ENCODE results near the gene RIPOR3.
"Not testable (repeated sequence)": the region's sequence is repeated elsewhere in the genome, so short reads cannot be mapped to it uniquely, and the experiment has no call there.

Gene RIPOR3

DNA sequence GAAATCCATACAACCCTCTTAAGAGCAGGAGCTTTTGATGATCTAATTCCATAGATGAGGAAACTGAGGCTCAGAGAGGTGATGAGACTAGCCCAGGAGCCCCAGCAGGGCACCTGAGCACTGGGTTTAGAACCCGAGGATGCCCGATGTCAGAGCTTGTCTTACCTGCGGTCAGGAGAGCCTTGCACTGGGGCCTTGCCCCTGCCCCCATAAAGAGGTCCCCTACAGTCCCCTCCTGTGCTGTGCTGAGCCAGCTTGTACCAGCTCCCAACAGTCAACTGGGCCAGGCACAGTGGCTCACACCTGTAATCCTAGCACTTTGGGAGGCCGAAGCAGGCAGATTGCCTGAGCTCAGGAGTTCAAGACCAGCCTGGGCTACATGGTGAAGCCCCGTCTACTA is 58.6 kb downstream of the RIPOR3 start:
- DNase-seq (ENCODE audit: low spot score): no peak

DNA sequence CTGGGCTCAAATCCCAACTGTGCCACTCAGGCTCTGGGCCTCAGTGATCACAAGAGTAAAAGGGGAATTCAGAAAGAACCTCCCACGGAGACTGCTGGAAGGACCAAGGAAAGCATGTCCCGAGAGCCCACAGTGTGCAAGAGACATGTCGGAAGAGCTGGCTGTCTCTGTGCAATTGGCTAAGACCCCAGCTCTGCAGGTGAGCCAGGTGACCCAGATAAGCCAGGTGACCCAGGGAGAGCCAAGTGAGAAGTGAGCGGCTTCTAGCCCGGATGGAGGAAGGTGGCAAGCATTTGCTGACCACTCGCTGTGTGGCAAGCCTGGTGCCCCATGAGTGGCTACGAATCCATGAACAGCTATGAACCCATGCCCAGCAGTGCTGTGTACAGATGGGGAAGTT is 59.1 kb downstream of the RIPOR3 start:
- no peak for DNase-seq (ENCODE audit: low spot score)

DNA sequence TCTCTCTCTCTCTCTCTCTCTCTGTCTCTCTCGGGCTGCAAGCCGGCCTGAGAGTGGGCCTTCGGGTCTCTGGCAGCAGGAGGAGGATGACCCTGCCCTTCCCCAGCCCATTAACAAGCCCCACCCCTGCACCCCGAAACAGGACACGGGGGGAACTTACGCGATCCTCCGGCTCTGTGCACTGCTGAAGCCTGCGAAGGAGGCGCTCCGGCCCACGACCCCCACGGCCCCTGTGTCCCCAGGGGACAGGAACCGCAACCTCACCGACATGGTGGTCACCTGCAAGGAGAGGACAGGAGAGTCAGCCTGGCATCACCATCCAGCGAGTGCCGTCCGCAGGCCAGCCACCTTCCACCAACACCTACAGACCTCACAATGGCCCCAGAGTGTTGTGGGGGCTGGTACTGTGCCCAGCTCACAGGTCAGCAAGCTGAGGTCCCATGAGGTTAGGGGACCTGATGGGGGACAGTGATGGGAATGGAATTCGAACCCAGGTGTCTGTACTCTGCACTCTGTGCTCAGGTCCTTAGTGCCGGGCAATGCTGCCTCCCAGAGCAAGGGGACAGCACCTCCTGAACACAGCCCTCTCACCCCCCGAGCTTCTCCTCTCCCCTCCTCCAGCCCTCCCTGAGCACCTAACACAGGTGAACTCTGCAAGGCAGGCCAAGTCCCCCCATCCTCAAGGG is 60.6 kb downstream of the RIPOR3 start:
- no peak for DNase-seq (ENCODE audit: low spot score)

DNA sequence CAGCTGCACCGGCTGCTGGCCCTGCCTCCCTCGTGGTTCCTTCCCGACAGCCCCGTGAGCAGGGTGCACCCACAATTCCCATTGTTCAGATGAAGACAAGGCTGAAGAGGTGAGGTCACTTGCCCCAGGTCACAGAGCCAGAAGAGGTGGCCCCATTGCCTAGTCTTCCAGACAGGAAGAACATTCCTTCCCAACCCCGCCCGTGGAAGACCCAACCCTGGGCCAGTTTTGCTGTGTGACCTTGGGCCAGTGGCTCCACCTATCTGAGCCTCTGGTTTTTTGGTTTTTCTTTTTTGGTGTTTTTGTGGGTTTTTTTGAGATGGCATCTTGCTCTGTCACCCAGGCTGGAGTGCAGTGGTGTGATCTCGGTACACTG is 61.7 kb downstream of the RIPOR3 start:
- no peak for DNase-seq (ENCODE audit: low spot score)

DNA sequence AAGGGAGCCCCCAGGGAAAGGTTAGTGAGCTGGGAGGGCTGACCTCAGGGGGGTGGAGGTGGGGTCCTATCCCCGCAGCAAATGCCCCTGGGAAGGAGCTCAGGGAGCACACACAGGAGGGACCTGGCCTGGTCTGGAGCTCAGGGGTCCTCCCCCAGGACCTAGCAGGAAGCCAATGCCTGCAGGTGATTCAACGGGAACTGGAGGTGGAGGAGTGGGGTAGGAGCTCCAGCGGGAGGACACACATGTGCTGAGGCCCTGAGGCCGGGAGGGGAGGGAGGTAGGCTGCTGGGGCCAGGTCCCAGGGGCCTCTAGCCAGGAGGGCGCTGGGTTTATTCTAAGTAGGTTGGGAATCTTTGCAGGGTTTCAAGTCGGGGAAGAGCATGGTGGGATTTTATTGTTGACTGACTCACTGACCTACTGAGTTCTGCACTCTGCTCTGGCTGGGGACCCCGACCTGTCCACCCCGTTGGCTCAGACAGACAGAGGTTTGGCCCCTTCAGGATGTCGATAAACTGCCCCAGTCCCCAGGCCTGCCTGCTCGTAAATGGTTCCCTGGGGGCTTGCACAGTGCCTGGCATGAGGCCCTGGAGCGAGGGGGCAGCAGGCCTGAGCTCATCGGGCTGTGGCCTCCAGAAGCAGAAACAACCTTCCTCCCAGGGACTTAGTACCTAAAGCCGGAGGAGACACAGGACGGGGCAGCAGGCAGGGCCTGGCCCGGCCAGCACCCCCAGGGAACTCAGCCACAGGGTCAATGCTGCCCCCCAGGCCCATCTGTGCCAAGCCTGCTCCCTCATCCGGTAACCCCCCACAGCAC is 62.3 kb downstream of the RIPOR3 start:
- DNase-seq (ENCODE audit: low spot score): no peak

DNA sequence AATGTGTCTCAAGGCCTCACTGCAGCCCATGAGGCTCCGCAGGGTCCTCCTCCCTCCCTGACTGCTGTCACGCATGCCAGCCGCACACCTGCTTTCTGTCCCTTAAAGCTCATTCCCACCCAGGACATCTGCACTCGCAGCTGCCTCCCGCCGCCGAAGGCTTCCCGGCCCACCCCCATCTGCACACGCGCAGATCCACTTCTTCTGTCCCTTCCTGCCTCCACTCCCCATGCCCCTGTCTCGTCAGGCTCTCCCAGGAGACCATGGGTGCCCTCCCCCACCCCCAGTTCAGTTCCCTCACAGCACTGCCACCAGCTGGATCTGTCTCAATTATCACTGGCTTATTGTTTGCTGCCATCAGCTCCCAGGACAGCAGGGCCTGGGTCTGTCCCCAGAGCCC is 63.0 kb downstream of the RIPOR3 start:
- DNase-seq (ENCODE audit: low spot score): no peak

DNA sequence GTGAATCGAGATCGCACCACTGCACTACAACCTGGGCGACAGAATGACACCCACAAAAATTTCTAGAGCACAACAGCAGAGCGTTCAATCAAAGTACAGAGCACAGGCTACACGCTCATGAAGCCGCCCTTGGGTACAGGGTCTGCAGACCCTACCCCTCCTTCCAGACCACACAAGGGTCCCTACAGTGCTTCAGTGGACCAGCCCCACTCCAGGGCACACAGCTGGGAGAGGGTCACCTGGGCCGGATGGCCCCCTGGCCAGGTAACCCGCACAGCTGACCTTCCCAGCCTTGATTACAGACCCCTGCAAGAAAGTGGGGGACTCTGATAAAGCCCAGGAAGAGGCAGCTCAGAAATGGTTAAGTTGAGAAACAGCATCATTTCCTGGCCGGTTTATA is 63.6 kb downstream of the RIPOR3 start:
- DNase-seq (ENCODE audit: low spot score): no peak

DNA sequence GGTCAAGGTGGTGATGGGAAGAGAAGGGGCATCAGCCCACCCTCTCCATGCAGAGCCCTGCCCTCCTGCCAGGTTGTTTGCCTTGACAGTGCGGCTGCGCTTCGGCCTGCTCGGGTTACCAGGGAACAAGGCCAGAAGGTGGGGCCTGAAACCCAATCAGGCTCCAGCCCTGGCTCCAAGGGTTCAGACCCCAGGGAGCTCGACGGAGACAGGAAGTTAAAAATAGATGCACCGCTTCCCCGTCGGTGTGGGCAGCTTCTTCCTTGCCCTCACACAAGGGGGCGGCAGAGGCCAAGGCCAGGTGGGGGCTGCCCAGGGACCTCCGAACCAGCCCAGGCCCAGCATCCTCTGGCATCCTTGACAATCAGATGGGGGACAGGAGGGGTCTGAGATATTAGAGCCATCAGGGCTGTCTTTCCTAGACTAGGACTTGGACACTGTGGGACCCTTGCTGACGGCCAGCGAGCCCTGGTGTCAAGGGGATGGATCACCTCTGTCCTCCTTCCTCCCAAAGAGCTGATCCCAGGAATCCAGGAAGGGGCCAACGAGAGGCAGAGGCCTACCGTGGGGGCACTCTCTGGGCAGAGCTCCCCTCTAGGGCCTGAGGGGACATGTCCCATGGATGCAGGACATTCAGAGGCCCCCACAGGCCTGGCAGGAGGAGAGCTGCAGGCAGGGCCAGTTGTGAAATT is 65.2 kb downstream of the RIPOR3 start:
- peak; percentile 72 for DNase-seq (ENCODE audit: low spot score)

DNA sequence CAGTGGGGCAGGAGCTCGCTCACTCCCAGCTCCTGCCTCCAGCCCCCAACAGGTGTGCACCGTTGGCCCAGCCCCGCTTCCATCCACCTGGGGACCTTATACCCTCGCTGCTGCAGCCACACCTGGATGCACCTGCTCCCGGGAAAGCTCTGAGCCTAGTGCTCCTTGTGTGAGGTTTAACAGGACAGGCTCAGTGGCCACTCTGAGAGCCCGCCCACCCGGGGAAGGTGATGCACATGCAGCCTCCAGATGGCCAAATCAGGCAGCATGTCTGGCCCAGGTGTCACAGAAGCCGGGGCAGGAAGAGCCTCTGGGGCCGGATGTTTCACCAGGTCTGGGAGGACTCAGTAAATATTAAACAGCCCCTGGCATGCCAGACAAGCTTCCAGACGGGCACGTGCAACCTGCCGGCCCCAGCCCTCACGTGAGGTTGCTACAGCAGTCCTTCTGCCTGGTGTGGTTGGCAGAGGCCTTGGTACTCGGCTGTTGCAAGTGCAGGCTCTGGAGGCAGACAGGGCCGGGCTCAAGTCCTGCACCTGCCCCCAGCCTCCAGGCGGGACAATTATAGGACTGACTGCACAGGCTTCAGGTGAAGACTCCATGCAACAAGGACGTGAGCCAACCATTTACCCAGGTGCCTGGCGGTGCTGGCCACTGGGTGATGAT is 66.9 kb downstream of the RIPOR3 start:
- no peak for DNase-seq (ENCODE audit: low spot score)

DNA sequence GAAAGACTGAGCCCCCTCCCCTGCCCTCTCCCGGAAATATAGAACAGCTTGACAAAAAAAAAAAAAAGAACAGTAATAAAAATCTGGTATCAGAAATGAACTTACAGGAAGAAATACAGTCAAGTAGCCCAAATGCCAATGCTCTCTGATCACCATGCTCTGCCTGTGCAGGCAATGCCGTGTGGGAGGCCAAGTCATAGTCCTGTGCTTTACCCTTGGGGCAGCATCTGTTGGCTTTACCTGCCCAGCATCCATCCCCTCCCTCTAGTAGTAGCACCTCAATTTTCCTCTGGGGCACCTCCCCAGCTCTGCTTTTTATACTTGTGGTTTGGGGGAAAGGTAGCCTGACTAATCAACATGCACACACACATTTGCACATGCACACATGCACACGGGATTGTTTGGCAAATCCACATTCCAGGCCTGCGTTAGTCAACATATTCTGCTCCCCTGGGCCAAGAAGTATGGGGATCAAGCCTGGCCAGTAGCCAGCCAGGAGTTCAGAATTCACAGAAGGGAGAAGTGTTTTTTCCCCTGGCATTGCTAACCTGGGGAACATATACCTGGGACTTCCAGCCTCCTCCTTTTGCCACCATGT is 70.2 kb downstream of the RIPOR3 start:
- DNase-seq (ENCODE audit: low spot score): no peak

DNA sequence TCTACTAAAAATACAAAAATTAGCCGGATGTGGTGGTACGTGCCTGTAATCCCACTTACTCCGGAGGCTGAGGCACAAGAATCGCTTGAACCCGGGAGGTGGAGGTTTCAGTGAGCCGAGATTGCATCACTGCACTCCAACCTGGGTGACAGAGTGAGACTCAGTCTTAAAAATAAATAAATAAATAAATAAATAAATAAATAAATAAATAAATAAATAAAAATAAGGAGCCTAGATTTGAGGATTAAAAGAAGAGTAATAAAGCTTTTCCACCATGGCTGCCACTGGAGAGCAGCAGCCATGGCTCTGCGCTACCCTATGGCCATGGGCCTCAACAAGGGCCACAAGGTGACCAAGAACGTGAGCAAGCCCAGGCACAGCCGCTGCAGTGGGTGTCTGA is 70.9 kb downstream of the RIPOR3 start:
- DNase-seq (ENCODE audit: low spot score): not testable (repeated sequence)

DNA sequence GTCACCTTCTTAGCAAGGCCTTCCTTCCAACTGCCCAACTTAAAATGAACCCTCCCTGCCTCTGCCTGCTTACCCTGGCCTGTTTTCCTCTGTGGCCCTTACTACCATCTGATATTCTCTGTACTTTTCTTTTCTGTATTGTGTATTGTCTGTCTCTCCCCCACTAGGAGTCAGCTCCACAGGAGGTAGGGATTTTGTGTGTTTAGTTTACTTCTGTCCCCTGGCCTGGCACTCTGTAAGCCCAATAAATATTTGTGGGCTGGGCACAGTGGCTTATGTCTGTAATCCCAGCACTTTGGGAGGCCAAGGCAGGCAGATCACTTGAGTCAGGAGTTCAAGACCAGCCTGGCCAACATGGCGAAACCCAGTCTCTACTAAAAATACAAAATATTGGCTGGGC is 72.8 kb downstream of the RIPOR3 start:
- no peak for DNase-seq (ENCODE audit: low spot score)

DNA sequence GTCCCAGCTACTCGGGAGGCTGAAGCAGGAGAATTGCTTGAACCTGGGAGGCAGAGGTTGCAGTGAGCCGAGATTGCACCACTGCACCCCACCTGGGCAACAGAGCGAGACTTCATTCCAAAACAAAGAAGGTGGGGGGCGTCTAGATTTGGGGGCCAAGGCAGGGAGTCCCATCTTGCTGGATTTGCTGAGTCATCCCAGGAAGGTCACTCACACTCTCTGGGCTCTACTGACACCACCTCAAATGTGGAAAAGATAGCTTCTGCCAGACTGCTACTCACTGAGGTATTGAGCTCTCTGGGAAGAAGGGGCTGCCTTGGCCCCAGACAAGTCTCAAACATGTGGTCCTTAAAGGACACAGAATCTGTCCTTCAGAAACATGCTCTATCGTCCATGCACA is 74.3 kb downstream of the RIPOR3 start:
- no peak for DNase-seq (ENCODE audit: low spot score)

DNA sequence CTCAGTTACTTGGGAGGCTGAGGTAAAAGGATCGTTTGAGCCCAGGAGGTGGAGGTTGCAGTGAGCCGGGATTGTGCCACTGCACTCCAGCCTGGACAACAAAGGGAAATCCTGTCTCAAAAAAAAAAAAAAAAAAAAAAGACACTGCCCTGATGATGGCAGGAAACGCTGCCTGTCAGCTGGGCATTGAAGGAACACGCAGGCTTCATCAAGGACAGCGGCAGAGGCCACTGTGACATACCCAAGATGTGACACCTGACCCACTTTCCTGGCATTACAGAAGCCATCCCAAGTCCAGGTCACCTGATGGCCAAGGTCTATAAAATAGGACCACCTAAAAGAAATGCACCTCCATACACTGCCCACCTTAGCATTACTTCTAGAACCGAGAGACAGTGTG is 75.9 kb downstream of the RIPOR3 start:
- DNase-seq (ENCODE audit: low spot score): no peak

DNA sequence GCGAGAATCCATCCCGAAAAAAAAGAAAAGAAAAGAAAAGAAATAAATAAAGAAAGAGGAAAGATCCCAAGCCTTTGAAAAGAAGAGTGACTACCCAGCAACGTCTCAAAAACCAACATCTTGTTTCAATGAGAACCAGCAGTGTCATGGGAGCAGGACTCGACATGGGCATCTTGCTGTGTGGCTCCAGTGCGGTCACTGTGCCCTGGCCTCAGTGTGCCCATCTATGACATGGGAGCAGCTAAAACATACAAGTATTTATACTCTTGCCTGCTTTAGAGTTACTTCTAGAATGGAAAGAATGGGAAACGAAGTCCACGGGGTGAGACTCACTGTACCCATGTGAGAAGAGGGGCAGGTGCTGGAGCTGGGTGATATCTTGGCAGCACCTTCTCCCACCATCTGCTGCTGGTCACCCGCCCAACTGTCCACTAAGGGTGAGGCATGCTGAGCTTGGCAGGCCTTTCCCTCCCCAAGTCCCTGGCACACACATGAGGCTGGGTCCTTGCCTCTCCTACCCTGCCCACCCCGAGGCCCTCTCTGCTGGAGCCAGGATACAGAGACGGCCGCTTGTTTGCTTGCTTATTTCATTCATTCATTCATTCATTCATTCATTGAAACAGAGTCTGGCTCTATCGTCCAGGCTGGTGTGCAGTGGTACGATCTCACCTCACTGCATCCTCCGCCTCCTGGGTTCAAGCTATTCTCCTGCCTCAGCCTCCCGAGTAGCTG is 77.7 kb downstream of the RIPOR3 start:
- DNase-seq (ENCODE audit: low spot score): no peak

DNA sequence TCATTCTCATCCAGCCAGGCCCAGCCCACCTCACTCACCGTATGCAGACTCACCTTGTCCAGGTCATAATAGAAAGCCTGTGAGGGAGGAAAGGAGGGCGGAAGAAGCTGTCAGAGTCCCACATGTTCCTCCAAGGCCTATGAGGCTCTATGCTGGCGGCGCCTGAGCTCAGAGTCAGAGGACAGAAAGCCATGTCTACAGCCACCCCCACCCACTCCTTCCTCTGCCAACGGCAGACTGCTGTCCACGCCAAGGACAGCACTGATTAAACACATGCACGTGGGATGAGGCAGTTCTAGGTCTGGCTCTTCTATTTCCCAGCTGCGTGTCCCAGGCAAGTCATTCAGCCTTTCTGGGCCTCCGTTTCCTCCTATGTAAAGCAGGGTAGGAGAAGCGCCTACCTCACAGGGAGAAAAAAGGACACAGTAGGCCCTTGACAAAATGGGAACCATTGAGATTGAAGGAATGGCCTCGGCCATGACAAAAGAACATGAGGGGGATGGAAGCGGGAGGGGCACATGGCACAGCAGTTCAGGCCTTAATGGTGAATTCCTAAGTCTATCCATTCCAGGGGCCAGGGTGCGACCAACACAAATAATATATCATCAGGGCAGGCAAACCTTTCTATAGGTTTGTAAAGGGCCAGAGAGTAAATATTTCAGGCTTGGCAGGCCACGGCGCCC is 80.1 kb downstream of the RIPOR3 start:
- DNase-seq (ENCODE audit: low spot score): no peak

DNA sequence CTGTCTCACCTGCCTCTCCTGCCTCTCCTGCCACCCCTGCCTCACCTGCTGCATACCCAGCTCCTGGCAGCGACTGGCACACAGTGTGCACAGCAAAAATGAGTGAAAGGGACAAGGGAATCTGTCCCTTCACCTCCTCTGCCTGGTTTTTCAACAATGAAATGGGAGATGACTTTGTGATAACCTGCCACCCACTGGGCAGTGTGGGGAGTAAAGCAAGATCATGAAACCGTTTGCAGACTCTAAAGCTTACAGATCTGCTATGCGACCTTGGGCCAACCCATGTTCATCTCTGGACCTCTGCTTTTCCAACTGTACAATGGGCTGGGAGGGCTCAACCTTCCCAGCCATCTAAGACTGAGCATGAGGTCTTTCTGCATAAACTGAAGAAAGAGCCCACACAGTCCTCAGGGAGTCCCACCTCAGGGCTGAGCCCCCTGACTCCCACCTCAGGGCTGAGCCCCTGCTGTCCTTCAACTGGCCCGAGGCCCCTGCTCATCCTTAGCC is 81.1 kb downstream of the RIPOR3 start:
- DNase-seq (ENCODE audit: low spot score): no peak

DNA sequence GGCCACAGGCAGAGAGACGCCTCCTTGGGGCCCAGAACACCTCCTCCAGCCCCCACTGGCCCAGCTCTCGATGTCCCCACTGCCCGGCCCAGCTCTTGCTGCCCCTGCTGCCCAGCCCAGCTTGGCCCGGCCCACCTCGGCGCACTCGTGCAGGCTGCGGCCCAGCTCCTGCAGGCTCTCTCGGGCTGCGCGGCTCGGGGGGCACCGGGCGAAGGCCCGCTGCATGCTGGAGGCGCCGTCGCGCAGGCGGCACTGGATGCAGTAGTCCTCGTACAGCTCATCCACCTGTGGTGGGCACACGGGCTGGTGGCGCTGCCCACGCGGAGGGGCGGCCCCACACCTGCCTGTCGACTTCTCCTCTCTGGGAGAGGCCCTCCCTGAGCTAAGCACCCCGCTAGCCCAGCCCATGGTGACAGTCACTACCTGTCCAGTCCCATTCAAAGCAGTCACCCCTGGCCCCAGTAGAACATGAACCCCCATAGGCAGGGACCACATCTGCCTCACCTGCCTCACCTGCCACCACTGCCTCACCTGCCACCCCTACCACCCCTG is 81.8 kb downstream of the RIPOR3 start:
- DNase-seq (ENCODE audit: low spot score): no peak

DNA sequence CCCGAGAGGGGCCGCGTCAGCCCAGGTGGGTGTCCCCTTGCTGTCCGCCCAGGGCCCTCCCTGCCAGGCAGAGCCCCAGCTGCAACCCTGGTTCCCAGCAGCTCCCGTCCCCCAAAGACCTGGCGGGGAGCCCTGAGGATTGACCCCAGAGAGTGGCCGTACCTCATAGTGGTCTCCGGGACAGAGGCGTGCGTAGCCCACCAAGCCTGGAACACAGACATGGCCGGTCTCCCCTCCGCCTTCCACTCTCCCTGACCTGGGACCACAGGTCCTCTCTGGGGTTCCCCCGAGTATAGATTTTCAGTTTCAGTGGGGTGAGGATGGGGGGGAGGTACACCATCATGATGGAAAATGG is 82.6 kb downstream of the RIPOR3 start:
- DNase-seq (ENCODE audit: low spot score): no peak
